ENCODE measurements around the gene SEBOX.

DNA sequence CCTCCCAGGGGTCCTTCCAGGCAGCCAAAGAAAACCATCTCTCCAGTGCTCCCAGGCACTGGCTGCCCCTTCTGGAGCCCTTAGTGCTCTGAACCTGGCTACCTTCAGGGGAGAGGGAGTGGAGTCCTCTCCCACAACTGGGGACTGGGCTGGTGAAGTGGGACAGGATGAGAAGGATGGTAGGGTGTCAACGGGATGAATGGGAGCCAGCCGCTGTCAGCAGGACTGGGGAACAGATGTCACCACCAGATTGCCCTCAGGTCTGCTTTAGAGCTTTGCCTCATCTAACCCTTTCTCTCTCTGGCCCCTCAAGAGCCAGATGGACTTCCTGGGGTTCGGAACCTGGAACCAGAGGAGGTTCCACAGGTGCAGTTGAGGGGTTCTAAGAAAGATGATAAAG is 488 bp upstream of the SEBOX start:
- TF ChIP-seq, protein P1, sequence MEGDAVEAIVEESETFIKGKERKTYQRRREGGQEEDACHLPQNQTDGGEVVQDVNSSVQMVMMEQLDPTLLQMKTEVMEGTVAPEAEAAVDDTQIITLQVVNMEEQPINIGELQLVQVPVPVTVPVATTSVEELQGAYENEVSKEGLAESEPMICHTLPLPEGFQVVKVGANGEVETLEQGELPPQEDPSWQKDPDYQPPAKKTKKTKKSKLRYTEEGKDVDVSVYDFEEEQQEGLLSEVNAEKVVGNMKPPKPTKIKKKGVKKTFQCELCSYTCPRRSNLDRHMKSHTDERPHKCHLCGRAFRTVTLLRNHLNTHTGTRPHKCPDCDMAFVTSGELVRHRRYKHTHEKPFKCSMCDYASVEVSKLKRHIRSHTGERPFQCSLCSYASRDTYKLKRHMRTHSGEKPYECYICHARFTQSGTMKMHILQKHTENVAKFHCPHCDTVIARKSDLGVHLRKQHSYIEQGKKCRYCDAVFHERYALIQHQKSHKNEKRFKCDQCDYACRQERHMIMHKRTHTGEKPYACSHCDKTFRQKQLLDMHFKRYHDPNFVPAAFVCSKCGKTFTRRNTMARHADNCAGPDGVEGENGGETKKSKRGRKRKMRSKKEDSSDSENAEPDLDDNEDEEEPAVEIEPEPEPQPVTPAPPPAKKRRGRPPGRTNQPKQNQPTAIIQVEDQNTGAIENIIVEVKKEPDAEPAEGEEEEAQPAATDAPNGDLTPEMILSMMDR (IDR thresholded peaks at IDR 0.05 in 4 of 5, conservative IDR thresholded peaks at IDR 0.05 in 1 of 5), result no peak
- no peak for TF ChIP-seq POLR2A (IDR thresholded peaks at IDR 0.05)

All from gastrocnemius medialis (tissue), 4 donors.